WI38 (cell line): ENCODE measurements around the gene MBP.

ENCODE experiments used
- H3K4me3 ChIP-seq: 2 replicates; pipeline ENCODE4 v1.5.1; 2011; ENCODE audit warnings: low read depth, mild to moderate bottlenecking, control low read depth, low read length
- TF ChIP-seq, protein P1 (sequence below): IDR thresholded peaks from 2 replicates; pipeline ENCODE4 v1.5.1; 2012; ENCODE audit warnings: low read depth, mild to moderate bottlenecking, control low read depth, low read length

The MBP gene

DNA sequence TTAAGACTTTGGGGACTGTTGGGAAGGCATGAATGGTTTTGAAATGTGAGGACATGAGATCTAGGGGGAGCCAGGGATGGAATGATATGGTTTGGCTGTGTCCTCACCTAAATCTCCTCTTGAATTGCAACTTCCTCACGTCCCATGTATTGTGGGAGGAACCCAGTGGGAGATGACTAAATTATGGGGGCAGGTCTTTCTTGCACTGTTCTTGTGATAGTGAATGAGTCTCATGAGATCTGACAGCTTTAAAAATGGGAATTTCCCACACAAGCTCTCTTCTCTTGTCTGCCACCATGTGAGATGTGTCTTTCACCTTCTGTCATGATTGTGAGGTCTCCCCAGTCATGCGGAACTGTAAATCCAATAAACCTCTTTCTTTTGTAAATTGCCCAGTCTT, 11.5 kb upstream of the MBP start:
- no peak overlapping the region for H3K4me3 ChIP-seq
- TF ChIP-seq, protein P1, sequence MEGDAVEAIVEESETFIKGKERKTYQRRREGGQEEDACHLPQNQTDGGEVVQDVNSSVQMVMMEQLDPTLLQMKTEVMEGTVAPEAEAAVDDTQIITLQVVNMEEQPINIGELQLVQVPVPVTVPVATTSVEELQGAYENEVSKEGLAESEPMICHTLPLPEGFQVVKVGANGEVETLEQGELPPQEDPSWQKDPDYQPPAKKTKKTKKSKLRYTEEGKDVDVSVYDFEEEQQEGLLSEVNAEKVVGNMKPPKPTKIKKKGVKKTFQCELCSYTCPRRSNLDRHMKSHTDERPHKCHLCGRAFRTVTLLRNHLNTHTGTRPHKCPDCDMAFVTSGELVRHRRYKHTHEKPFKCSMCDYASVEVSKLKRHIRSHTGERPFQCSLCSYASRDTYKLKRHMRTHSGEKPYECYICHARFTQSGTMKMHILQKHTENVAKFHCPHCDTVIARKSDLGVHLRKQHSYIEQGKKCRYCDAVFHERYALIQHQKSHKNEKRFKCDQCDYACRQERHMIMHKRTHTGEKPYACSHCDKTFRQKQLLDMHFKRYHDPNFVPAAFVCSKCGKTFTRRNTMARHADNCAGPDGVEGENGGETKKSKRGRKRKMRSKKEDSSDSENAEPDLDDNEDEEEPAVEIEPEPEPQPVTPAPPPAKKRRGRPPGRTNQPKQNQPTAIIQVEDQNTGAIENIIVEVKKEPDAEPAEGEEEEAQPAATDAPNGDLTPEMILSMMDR = no peak

DNA sequence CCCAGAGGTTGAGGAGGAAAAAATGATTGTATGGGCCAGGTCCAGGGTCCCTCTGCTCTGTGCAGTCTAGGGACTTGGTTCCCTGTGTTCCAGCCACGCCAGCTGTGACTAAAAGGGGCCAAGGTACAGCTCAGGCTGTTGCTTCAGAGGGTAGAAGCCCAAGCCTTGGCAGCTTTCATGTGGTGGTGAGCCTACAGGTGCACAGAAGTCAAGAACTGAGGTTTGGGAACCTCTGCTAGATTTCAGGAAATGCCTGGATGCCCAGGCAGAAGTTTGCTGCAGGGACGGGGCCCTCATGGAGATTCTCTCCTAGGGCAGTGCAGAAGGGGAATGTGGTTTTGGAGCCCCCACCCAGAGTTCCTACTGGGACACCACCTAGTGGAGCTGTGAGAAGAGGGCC, 10.6 kb upstream of the MBP start:
- TF ChIP-seq, protein P1 = no peak

DNA sequence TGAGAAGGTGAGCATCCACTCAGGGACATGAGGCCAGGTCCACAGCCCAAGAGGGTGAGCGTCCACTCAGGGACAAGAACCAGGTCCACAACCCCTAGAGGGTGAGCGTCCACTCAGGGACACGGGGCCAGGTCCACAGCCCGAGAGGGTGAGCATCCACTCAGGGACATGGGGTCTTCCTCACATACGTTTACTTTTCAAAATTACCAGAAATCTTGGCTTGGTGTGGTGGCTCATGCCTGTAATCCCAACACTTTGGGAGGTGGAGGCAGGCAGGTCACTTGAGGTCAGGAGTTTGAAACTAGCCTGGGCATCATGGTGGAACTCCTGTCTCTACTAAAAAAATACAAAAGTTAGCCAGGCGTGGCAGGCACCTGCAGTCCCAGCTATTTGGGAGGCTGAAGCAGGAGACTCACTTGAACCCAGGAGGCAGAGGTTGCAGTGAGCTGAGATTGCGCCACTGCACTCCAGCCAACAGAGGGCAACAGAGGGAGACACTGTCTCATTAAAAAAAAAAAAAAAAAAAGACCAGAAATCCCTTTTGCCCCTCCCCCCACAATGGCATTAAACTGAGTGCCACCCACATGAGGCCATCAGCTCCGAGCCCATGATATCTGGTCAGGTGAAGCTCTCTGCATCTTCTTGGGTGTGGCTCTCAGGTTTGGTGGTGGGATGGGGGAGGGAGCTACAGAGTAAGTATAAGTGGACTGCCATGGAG, 9.0 kb upstream of the MBP start:
- TF ChIP-seq, protein P1 = no peak
- no peak overlapping the region for H3K4me3 ChIP-seq

More for the DNA sequence above, 10.6 kb upstream of the MBP start:
- no peak overlapping the region for H3K4me3 ChIP-seq

DNA sequence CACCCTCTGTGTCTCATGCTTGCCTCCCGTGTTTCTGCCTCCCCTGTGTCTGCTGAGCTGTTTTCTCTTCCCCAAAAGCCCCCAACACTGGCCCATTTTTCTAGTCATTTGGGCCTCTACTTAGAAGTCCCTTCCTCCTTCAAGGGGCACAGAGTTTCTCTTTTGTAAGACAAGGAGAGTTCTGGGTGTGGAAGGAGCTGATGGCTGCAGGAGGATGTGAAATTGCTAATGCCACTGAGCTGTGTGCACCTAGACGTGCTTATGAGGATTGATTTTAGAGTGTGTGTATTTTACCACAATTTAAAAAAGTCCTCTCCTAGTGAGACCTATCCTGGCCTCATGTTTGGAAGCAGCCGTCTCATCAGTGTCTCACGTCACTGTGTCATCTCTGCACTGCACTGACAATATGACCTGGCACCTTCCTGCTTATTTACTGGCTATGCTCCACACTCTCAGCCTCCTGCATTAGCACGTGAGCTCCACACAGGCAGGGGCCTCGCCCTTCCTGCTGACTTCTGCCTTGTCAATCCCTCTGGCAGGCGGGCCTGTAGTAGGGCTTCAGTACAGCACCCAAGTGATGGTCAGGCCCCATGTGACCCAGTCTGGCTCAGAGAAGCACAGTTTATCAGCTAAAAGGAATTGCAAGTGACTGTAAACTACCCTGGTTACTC, 8.0 kb upstream of the MBP start:
- TF ChIP-seq, protein P1 = no peak
- no peak overlapping the region for H3K4me3 ChIP-seq

DNA sequence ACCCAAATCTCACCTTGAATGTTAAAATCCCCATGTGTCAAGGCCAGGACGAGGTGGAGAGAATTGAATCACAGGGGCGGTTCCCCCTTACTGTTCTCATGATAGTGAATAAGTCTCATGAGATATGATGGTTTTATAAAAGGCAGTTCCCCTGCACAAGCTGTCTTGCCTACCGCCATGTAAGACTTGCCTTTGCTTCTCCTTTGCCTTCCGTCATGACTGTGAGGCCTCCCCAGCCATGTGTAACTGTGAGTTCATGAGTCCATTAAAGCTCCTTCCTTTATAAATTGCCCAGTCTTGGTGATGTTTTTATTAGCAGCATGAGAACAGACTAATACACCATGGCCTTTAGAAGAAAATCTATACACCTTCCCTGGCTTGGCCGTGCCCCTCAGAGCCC, 7.4 kb upstream of the MBP start:
- TF ChIP-seq, protein P1 = no peak
- no peak overlapping the region for H3K4me3 ChIP-seq

DNA sequence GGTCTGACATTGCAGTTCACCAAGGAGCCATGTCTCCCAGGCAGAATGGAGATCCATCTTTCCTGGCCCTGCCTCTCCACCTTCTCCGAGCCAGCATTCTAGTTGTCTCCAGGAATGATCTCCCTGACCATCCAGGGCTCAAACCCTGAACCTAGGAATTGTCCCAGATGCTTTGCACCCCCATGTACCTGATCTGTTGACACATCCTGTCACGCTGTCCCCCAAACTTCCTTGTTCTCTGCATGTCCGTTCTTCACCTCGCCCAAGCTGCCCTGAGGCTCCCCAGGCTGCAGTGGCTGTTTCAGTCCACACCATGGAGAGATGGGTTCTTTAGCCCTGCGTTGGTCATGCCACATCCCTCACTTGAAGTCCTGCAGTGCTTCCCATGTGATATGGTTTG, 7.0 kb upstream of the MBP start:
- no peak overlapping the region for H3K4me3 ChIP-seq
- TF ChIP-seq, protein P1 = no peak

DNA sequence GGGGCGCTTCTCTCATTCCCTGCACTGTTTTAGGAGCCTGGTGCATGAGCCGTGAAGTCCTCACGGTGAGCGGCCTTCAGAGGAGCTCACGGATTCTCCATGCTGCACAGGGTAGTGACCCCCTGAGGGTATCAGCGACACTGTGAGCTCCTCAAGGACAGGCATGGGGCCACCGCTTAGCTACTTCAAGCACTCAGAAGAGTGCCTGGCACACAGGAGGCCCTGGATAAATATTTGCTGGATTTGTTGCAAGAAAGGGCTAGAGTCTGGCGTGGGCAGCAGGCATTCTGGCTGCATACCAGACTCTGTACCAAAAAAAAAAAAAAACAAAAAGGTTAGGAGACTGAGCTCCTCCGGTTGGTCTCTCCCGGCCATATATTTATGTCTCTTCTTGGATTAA, 5.7 kb upstream of the MBP start:
- H3K4me3 ChIP-seq = no peak overlapping the region
- TF ChIP-seq, protein P1 = no peak
